ENCODE measurements around the gene GIGYF2.
A peak's percentile ranks its signal among the peaks of the same experiment; 100 is the strongest.
"Not testable (repeated sequence)": the region's sequence is repeated elsewhere in the genome, so short reads cannot be mapped to it uniquely, and the experiment has no call there.

GIGYF2 gene

DNA sequence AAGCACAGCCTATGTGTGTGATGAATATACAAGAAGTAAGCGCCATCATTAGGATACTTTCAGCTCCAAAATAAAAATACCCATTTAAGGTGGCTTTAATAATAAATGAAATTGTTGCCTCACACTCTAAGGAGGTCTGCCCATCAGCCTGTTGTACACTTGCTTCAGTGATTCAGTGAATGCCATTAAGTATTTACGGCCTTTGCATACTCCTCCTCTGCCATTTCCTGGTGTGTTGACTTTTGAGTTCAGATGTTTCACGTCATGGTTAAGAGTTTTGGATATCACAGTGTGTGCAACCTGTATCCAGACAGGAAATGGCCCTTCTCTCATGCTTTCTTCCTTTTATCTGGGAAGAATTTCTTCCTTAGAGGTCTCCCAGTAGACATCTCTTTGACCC is 134.4 kb downstream of the GIGYF2 start:
- DNase-seq = no peak

DNA sequence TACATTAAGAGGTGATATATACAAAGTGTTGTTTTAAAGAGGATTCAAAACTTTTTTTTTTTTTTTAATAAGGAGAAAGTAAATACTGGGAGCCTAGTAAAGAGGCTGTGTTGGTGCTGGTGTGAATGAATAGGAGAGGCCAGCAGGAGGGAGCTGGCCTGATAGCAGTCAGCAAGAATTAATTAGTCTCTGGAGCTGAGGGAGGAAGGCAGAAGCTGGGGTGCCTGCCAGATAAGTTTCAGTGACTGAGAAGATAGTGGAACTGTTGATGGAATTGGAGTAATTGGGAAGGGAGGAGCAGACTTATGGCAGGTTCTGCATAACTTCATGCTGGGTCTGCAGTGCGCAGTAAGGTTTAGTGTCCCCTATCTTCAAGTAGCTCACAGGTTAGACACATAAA is 136.7 kb downstream of the GIGYF2 start:
- no peak for DNase-seq

GRCh38 chr2:232835687-232836208 is 138.6 kb downstream of the GIGYF2 start:
- no peak for DNase-seq

GRCh38 chr2:232836934-232837333 is 139.8 kb downstream of the GIGYF2 start:
- no peak for DNase-seq

- DNase-seq = peak; percentile 54
These were observed 141.3 kb downstream of the GIGYF2 start for GRCh38 chr2:232838406-232838874.

DNA sequence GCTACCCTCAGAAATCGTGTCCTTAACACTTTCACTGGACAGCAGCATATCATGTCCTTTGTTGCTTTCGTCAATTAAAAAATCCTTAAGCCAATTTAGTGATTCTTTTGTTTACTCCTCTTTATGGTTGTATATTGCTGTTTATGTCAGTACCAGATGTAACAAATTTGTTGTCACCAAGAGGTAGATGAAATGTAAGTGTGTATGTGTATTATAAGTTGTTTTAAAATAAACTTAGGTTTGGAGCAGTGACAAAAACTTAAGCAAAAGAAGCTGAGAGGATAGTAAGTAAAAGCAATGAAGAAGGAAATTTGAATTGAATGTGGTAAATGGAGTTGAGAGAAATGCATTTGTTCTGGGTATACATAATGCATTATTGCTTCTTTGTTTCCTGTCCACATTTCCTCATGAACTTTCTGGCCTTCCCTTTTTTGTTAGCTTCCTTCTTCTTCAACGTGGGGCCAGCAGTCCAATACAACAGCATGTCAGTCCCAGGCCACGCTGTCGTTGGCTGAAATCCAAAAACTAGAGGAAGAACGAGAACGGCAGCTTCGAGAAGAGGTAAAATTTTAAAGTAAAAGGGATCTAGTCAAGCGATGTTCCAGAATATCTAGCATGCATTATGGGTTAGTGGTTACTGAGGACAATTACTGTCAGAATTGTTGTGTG is 142.4 kb downstream of the GIGYF2 start:
- no peak for DNase-seq

- DNase-seq = no peak
These were observed 145.6 kb downstream of the GIGYF2 start for GRCh38 chr2:232842689-232843088.

- DNase-seq = no peak
These were observed 146.7 kb downstream of the GIGYF2 start for GRCh38 chr2:232843834-232844233.

- DNase-seq = no peak
These were observed 148.9 kb downstream of the GIGYF2 start for GRCh38 chr2:232846055-232846454.

- DNase-seq = no peak
These were observed 152.9 kb downstream of the GIGYF2 start for GRCh38 chr2:232850039-232850438.

- not testable (repeated sequence) for DNase-seq
These were observed 154.9 kb downstream of the GIGYF2 start for GRCh38 chr2:232852081-232852480.

DNA sequence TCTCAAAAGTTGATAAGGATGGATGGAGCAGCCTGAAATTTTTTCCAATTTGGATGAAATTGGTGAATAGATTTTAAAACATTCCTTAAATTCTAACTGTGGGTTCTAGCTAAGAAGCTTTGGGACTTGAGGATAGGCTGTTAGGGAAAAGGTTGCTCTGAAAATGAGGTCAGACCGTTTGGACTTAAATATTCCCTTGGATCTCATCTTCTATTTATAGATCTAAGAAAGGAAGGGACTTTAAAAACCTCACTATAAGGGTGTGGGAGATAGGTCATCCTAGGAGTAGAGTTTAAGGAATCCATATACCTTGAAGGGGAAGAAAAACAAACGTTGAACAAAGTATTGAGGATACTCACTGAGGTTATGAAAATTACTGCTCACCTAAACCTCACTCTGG is 155.5 kb downstream of the GIGYF2 start:
- no peak for DNase-seq

DNA sequence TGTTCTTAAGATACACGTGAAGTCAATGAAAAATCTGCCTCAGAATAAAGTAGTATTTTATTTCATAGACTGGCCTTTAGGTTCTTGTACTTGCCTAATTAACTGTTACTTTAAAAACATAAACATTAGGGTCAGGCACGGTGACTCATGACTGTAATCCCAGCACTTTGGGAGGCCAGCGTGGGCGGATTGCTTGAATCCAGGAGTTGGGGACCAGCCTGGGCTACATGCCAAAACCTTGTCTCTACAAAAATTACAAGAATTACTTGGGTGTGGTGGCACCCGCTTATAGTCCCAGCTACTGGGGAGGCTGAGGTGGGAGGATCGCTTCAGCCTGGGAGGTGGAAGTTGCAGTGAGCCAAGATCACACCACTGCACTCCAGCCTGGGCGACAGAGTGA is 157.0 kb downstream of the GIGYF2 start:
- no peak for DNase-seq

GRCh38 chr2:232857158-232857563 is 160.0 kb downstream of the GIGYF2 start:
- no peak for DNase-seq

- DNase-seq = no peak
These were observed 162.3 kb downstream of the GIGYF2 start for GRCh38 chr2:232859385-232859916.

DNA sequence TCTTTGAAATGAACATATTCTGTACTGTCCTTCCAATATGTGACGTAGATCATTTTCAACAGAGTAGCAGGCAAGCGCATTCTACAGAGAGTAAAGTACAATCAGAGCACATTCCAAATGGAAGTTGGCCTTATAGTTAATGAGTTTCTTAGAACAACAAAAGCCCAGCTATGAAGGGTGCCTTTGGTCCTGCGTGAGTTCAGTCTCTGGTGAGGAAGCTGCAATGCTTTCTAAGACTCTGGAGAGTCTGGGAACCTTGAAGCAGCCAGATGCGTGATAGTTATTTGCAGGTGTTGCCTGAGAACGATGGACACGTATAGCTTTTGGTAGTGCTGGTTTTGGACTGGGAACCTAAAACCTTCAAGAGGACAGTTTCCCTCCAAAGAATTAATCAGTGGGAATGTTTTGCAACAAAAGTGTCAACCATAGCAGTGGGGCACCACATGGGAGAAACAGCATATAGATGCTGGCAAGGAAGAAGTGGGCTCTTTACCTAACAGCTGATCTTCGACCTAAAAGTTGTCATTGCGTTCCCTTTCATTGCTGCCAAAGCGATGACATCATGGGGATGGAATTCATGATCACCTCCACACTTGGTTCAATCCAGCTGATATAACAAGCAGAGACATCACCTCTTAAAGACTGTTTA is 163.6 kb downstream of the GIGYF2 start:
- no peak for DNase-seq

GRCh38 chr2:232861353-232861752 is 164.2 kb downstream of the GIGYF2 start:
- DNase-seq = no peak

DNA sequence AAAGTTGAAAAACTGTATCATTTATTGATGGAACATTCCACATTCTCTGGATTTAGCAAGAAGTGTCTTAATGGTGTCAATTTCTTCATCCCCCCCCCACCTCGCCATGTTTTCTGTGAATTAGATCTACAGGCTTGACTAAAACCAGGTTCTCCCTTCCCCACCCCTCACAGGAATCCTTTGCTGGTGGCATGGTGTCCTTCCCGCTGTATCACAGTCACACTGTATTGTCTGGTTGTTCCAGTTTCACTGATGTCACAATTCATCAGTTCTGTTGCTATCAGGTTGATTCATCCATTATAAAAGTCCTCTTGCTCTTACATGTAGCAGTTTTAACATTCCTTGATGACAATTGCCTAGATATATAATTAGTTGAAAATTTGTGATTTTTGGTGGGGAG is 166.9 kb downstream of the GIGYF2 start:
- no peak for DNase-seq

- DNase-seq = no peak
These were observed 168.0 kb downstream of the GIGYF2 start for GRCh38 chr2:232865165-232865564.

- no peak for DNase-seq
These were observed 169.0 kb downstream of the GIGYF2 start for GRCh38 chr2:232866104-232866503.

GRCh38 chr2:232869138-232870017 is 172.2 kb downstream of the GIGYF2 start:
- no peak for DNase-seq

GRCh38 chr2:232870018-232870765 is 173.1 kb downstream of the GIGYF2 start, which contains the start of gene SNORC:
Gene SNORC, plus strand, starts transcription at chr2:232870264. Its CDS starts 78 bp downstream, at chr2:232870342.
- no peak for DNase-seq
